Stimulated activated CD4-positive, alpha-beta T cell treated with anti-CD3 and anti-CD28 coated beads, Interleukin-1b, Interleukin-23, amount 100 ng/mL, for 48 hours (primary cell): Measurements from ENCODE around the gene KCNH1.
A peak's percentile ranks its signal among the peaks of the same experiment; 100 is the strongest.
"Not testable (repeated sequence)": the region's sequence is repeated elsewhere in the genome, so short reads cannot be mapped to it uniquely, and the experiment has no call there.

ENCODE experiments used
- DNase-seq: peaks from one replicate; pipeline ENCODE4 v3.0.0-alpha.2; 2020

Gene KCNH1

DNA sequence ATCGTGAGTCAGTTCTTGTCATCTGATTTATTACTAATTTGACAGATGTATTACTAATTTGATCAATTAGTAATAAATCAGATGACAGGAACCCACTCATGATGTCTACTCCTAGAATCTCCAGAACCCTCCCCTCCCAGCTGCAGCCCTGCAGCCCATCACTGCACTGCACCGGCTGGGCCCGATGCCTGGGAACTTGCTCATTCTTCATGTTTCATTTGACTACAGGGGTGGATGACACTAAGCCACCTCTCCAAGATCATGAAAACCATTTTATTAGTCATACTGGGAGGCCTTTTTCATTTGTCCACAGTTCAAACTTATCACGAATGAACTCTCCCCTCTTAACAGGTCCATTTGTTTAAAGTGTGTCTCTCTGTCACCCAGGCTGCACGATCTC lies 41.0 kb downstream of the KCNH1 start:
- DNase-seq, result no peak

DNA sequence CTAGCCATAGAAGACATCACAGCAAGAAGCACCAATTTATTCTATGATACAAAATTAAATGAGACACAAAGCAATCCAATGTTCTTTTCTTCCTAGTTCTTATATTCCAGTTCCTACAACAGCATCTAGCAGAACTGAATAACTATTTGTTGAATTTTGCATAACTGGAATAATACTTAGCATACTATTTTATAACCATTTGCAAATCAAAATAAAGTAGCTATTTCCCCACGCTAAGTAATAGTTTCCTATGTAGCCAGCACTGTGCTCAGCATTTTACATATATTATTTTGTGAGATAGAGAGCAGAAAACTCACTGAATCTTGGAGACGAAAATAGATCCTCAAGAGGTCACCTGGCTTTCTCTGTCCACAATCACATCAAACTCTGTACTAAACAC lies 42.1 kb downstream of the KCNH1 start:
- no peak for DNase-seq

DNA sequence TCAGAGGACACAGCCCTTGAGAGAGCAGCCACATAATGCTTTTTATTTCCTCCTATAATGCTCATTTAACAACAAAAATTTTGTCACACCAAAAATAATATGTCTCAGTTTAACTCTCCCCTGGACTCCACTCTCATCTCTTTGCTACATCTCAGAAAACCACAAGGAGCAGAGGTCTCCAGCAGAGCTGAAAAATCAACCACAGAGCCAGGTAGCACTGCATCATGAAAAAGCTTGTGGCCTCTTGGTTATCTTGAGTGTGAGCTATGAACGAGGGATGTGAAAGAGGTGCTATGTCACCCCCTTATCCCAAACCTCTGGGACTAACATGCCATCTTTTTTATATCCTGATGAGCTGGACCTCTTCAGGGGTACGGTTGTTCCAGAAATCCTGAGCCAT lies 44.4 kb downstream of the KCNH1 start:
- DNase-seq, result no peak

DNA sequence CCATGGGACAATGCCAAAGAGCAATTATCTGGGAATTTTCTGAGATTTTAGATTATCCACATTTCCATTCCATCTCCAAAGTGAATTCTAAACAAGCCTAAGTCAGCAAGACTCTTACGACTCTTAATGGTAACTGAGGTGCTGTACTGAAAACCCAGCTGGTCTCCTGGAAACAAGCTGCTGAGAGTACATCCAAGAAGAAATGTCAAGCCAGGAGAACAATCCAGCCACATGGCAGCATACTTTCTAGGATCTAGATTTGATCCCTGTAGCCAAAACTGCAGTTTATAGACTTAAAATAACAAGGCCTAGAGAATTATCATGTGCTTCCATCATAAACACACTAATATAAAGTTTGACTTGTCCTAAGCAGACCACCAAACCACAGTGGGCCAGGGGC lies 45.8 kb downstream of the KCNH1 start:
- no peak for DNase-seq

DNA sequence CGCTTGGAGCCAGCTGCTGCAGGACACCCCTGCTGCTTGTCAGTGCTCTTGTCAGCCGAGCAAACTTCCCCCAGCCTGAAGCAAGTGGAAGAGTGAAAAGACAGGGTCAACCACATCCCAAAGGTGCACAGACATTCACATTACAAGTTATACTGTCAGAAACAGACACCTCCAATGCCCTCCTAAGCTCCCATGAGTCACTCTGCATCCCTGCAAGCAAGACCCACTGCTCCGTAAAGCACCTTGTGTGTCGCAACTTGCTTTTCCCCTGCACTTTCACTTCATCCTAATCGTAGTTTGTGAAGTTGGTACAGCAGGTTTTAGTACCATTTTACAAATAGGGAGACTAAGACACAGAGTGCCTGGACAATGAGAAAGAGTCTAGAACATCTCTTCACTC lies 51.1 kb downstream of the KCNH1 start:
- no peak for DNase-seq

DNA sequence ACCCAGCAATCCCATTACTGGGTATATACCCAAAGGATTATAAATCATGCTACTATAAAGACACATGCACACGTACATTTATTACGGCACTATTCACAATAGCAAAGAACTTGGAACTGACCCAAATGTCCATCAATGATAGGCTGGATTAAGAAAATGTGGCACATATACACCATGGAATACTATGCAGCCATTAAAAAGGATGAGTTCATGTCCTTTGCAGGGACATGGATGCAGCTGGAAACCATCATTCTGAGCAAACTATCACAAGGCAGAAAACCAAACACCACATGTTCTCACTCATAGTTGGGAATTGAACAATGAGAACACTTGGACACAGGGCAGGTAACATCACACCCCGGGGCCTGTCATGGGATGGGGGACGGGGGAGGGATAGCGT lies 52.5 kb downstream of the KCNH1 start:
- not testable (repeated sequence) for DNase-seq

DNA sequence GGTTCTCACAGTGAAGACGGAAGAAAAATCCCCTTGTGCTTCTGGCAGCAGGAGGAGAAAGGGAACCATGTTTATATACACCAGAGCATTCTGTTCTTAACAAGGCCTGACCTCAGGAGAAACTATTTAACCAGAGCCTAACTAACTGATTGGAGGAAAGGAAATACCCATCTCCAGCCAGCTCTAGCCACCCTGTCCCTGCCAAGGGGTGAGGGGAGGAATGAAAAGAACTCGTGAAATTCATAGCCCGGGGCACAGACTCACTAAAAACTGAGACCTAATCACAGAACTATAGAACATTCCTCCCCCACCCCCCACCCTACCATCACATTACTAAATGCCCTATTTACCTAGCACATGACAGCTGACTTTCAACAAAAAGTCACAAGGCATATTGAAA lies 65.0 kb downstream of the KCNH1 start:
- DNase-seq, result no peak

DNA sequence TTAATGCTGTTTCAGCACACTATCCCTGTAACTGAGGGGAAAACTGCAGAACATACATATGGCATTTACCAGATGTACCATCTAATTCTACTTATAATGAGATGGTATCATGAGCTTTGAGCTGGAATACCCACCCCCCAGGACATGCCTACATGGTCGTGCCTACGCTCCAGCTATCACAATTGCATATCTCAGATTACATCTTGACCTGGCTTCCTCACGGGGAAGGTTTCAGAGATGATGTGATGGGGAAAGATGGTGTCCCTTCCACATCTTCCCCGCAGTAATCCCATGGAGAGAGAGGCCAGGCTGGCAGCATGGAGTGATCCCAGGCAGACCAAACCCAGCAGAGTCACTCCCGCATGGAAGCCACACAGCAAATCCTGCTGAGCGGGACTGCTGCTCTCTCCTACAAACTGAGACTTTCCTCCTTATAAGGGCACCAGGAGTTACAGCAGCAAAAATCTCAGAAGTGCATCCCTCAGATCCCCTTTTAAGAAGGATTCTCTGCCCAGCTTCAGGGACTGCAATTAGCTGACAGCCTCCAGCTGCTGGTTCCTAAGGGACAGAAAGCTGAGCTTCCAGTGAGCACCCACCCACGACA lies 67.1 kb downstream of the KCNH1 start:
- no peak for DNase-seq

DNA sequence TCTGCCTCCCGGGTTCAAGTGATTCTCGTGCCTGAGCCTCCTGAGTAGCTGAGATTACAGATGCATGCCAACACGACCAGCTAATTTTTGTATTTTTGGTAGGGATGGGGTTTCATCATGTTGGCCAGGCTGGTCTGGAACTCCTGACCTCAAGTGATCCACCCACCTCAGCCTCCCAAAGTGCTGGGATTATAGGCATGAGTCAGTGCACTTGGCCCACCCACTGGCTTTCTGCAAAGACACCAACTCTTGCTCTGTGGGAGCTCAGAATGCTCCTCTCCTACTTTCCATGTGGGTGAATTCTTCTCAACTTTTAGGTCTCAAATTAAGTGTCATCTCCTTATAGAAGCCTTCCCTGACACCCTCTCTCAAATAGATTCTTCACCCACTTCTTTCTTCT lies 92.1 kb downstream of the KCNH1 start:
- not testable (repeated sequence) for DNase-seq

DNA sequence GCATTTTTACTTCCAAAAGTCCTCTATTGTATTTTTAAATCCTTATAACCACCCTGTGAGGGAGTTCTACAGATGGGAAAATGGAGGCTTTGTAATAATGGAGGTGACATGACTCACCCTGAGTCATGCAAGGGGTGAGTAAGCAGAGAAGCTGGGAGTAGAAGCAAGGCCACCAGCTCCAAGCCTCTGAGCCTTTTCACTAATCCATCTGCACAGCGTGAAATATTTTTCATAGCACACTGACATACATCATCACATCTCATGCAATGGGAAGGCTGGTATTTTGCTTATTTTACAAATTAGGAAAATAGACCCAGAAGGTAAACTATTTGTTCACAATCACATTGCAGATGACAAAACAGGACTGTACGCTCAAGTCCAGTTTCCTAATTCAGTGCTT lies 96.9 kb downstream of the KCNH1 start:
- DNase-seq, result peak; percentile 13

DNA sequence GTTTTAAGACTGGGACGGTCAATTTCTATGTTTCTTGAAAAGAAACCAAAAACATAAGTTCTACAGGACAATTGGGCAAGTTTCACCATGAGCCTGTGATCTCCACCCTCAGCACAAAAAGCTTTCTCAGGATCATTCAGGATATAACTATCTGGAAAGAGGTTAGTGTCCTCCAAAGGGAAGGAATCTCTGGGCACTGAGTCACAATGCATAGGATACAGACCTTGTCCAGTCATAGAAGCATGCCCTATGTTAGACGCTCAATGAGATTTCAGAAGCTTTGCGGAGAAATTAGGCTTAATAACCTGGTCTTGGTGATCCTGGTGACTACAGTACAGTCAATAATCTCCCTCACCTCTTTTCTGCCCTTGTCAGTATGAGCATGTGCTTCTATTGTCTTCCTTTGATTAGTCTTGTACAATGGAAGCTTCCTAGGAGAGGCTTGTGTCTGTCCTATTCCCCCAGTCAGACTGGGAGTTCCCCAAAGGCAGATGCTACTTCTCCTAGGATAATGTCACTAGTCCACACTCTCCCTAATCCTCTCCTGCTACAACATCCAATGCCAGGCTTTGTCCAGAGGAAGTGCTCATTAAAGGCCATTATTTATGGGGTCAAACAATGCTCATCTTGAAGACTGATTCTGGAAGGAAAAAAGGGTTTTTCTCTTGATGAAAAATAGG lies 97.4 kb downstream of the KCNH1 start:
- DNase-seq, result no peak

DNA sequence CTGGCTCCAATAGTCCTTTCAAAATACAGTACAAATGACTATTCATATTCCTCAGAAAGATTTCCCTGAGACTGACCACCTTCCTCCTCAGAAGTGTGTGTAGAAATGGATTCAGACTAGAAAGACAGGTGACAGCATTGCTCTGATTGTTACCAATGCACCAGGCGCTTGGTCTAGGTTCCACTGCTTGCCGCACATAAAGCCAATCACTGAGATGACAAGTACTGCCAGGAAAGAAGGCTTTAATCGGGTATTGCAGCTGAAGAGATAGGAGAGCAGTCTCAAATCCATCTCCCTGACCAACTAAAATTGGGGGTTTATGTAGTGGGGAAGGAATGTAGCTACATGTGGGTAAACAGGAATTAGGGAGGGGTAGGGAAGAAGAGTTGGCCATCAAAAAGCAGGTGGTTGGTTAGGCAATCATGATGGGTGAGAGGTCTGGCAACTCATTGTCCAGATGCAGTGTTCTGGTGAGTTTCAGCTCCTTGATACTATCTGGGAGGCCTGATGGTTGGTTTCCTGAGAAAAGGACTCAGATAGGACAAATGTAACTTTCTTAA lies 98.0 kb downstream of the KCNH1 start:
- DNase-seq, result no peak

DNA sequence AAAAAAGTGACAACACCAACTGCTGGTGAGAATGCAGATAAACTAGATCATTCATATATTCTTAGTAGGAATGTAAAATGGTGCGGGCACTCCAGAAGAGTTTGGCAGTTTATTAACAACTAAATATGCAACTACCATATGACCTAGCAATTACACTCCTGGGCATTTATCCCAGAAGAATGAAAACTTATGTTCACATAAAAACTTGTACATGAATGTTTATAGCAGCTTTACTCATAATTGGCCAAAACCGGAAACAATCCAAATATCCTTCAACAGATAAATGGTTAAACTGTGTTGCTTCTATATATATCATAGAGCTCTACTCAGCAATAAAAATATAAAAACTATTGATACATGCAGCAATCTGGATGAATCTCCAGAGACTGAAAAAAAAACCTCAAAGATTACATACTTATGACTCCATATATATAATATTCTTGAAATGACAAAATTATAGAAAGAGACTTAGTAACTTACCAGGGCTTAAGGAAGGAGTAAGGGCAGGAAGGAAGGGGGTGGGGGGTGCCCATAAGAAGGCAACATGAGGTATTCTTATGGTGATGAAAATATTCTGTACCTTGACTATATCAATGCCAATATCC lies 99.9 kb downstream of the KCNH1 start:
- no peak for DNase-seq

DNA sequence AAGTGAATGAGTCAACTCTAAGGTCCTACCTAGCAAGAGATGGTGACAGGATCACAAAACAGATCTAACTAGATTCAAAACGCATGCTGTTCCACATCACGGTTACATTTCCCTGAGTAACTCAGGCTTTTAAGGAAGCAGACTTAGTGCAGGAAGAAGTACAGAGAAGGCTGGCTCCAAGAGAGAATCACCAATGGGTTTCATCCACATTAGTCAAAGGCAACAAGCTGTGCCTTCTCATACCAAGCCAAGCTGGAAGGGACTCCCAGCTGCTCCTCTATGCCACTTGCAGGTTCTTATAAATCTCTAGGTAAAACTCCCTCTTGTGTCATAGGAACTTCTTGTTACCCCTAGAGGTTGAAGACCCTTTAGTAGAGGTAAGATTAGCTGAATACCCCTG lies 109.0 kb downstream of the KCNH1 start:
- DNase-seq, result no peak

DNA sequence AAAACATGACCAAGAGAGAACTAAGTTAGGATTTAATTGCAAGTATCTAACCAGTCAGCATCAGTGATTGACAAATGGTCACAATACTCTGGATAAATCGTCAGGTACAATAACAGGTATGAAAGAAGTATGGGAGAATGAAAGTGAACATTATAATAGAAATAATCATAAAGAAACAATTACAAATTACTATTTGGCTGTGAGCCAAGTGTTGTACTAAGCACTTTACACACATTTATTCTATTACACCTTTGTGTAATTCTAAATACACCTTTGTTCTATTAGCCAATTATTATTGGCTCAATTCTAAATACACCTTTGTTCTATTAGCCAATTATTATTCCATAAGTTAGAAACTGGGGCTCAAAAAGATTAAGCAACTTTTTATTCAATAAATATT lies 114.7 kb downstream of the KCNH1 start:
- no peak for DNase-seq

DNA sequence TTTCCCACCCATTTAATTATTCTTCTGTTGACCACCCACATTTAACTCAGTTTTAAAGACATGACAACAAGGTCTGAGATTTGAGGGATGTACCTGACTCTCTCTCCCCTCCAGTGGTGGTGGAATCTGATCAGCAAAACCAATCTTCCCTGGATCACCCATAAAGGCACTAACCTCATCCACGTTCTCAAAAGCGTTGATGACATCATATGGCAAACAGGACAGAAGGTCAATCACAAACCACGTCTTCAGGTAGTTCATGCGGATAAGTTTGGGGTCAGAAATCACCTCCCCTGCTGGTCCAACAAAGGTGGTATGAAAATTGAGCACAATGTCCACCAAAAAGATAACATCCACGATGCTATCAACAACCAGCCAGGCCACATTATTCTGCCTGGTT lies 115.3 kb downstream of the KCNH1 start:
- no peak for DNase-seq

DNA sequence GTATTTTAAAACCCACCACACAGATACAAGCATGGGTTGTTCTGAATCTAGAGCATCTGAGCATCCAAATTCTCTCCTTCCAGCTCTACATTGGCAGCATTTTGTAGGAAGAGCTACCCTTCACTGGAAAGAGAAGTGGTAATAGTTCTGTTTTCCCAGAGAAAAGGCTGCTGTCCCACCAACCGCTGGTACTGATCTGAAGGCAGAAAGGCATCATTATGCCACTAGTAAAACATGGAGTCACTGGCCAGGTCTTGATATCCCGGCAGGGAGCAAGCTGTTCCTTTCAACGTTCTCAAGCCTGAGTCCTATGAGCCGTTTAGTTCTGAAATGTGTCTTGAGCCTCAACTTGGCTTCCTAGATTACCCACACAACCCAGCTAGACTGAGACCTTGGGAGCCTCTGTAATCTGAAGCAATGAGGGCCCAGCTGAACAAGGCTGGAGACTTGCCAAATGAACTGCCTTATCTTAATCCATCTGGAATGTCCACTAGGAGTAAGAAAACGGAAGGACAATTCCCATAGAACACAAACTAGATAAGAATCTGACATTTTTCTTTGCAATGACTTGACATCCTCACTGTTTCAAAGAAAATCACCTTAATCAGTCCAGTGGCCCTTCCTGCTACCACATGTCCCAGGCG lies 116.8 kb downstream of the KCNH1 start:
- DNase-seq, result no peak

DNA sequence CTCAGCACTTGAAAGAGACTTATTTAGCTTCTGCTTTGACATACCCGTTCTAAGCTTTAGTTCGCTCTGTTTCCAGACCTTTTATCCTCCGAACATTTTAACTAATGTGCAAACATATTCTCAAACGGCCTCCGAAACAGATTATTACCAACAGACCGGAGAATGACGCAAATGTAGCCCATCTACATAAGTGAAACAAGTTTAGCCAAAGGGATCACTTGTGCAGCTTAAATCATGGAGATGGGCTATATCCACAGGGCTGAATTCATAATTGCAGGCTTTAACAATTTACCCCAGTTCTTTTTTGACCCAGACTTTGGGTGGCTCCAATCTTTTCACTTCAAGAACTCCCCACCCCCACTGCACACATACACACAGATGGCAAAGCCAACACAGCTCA lies 119.7 kb downstream of the KCNH1 start:
- DNase-seq, result no peak

DNA sequence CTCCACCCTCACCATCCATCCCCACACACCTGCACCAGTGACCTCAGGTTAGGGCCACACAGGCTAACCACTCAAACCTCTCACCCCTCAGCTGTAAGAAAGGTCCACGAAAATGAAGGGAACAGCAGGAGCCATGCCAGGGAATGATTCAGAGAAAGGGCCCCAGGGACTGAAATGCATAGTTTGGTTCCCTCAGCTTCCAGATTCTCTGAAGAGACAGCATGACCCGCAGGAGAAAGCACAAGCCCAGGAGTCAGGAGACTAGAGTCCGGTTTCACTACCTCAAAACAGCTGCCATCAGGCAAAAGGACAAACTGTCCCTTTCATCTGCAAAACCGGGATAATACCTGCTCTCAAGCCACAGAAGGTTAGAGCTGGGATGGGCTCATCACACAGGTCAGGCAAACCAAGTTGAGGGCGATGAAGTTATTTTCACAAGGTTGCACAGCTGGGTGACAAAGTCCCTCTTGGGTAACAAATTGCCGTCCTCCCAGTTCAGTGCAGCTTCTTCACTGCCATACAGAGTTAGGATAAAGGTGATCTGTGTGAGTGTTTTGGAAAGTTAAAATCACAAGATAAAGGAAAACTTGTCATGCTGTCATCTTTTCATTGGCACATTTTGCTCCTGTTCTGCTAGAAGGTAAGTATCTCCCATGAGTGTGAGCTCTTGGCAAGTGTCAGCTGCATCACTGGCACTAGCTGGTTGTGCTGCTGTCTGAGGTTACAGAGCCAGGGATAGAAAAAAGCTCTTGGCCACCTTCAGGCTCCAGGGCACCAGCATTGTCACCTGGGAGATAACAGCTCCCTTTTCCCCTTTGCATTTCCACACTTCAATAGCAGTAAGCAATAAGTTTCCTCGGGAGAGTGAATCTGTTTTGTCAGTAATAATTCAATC lies 120.4 kb downstream of the KCNH1 start:
- DNase-seq, result no peak

DNA sequence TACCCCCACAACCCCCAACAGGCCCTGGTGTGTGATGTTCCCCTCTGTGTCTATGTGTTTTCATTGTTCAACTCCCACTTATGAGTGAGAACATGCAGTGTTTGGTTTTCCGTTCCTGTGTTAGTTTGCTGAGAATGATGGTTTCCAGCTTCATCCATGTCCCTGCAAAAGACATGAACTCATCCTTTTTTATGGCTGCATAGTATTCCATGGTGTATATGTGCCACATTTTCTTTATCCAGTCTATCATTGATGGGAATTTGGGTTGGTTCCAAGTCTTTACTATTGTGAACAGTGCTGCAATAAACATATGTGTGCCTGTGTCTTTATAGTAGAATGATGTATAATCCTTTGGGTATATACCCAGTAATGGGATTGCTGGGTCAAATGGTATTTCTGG lies 122.8 kb downstream of the KCNH1 start:
- not testable (repeated sequence) for DNase-seq

DNA sequence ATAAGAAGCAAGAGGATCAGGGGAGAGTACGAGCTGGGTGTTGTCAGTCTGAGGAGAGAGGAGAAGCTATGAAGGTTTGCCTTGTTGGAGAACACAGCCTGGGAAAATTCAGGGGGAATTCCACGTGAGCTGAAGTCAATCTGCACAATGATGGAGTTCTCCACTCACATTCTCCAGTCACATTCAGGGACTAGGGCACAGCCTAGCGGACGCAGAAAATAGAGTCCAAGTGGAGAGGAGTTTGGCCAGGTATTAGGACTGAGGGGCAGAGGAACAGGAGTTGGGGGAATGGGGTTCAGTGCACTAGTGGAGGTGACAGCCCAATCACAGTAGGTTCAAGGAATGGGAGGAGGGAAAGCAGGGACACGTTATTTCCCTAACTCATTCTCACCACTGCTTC lies 124.0 kb downstream of the KCNH1 start:
- DNase-seq, result no peak

DNA sequence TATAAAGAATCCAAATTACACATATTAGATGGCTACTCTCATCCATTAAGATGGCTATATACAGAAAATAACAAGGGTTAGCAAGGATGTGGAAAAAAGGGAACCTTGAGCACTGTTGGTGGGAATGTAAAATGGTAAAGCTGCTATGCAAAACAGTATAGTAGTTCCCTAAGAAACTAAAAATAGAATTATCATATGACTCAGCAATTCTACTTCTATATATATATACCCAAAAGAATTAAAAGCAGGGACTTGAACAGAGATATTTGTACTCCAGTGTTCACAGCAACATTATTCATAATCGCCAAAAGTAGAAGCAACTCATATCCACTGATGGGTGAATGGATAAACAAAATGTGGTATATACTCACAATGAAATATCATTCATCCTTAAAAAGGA lies 126.1 kb downstream of the KCNH1 start:
- no peak for DNase-seq

DNA sequence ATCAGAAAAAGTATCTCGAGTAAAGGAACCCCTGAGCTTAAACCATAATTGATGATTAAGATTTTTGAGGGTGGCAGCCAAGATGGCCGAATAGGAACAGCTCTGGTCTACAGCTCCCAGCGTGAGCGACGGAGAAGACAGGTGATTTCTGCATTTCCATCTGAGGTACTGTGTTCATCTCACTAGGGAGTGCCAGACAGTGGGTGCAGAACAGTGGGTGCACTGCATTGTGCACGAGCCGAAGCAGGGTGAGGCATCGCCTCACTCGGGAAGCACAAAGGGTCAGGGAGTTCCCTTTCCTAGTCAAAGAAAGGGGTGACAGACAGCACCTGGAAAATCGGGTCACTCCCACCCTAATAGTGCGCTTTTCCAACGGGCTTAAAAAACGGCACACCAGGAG lies 138.0 kb downstream of the KCNH1 start:
- DNase-seq, result not testable (repeated sequence)
